Calu3 (cell line): Measurements from ENCODE around the gene DNER. TPM values are rescaled to one million over a fixed set of nuclear protein-coding genes. Genes with fewer than 3 reads are reported as not detected.
"Not testable (repeated sequence)": the region's sequence is repeated elsewhere in the genome, so short reads cannot be mapped to it uniquely, and the experiment has no call there.

Experiments
- BruUV-seq: library from RNA; stranded (reverse); fragments of 400-500 nt; replicated peaks from 2 replicates; lab custom pipeline; 2021; lab: Mats Ljungman, UMichigan
- CTCF ChIA-PET: fragments of 300-600 bp; sonication (Branson Sonifier 250); formaldehyde crosslinking; loops from one replicate; lab custom pipeline; 2022; ENCODE audit warnings: antibody characterized with exemption; lab: Charles Lee
- DNase-seq: peaks from one replicate; pipeline ENCODE4 v3.0.0; 2022
- H3K27ac Mint-ChIP-seq: one replicate; pipeline ENCODE4 v1.8.0; 2022; ENCODE audit warnings: mixed read lengths; ENCODE audit not compliant: unreplicated experiment
- H3K27me3 Mint-ChIP-seq: one replicate; pipeline ENCODE4 v1.8.0; 2022; ENCODE audit warnings: mixed read lengths; ENCODE audit not compliant: unreplicated experiment
- H3K36me3 Mint-ChIP-seq: one replicate; pipeline ENCODE4 v1.8.0; 2022; ENCODE audit warnings: mild to moderate bottlenecking, moderate library complexity, mixed read lengths; ENCODE audit not compliant: insufficient read depth, unreplicated experiment
- H3K4me1 Mint-ChIP-seq: one replicate; pipeline ENCODE4 v1.8.0; 2022; ENCODE audit warnings: mild to moderate bottlenecking, low read depth, mixed read lengths; ENCODE audit not compliant: unreplicated experiment
- H3K4me3 Mint-ChIP-seq: one replicate; pipeline ENCODE4 v1.8.0; 2022; ENCODE audit warnings: mild to moderate bottlenecking, low read depth, moderate library complexity, mixed read lengths; ENCODE audit not compliant: unreplicated experiment
- H3K9me3 Mint-ChIP-seq: one replicate; pipeline ENCODE4 v1.8.0; 2022; ENCODE audit warnings: low read depth, mixed read lengths; ENCODE audit not compliant: unreplicated experiment
- CTCF ChIP-seq: fragments of 200-600 bp; IDR thresholded peaks from one replicate; pipeline ENCODE4 v1.8.0; 2022; ENCODE audit warnings: antibody characterized with exemption; ENCODE audit not compliant: unreplicated experiment
- intact Hi-C: fragments of 100-400 bp; cut with micrococcal nuclease; formaldehyde crosslinking; loops from one replicate; pipeline ENCODE4 v1.10.0; 2022; ENCODE audit not compliant: unreplicated experiment
- total RNA-seq: library from RNA; stranded (reverse); gene quantifications from 2 replicates; pipeline ENCODE4 v1.2.3, GENCODE V29; 2022

The DNER gene
- total RNA-seq, 1 experiment from 2014 or later, result 1.1 TPM

- H3K4me1 Mint-ChIP-seq, result no peaks in the 10 kb centered on the region
- no peak for DNase-seq
- no peaks in the 10 kb centered on the region for H3K36me3 Mint-ChIP-seq
- no peak for TF ChIP-seq CTCF
- no peaks in the 10 kb centered on the region for H3K27me3 Mint-ChIP-seq
- no peak overlapping the region for H3K4me3 Mint-ChIP-seq
- H3K27ac Mint-ChIP-seq, result no peak overlapping the region
- CTCF ChIA-PET, result no interaction called here
- peaks cover 5% of the 10 kb centered on the region for H3K9me3 Mint-ChIP-seq
- no TSS peak for BruUV-seq
- intact Hi-C loops, result no loop called here
Observed at GRCh38 chr2:229376866-229377265, 337.5 kb downstream of the DNER start.

GRCh38 chr2:229375251-229375650 is 339.1 kb downstream of the DNER start:
- peaks cover 7% of the 10 kb centered on the region for H3K9me3 Mint-ChIP-seq
- CTCF ChIA-PET, result no interaction called here
- TF ChIP-seq CTCF, result no peak
- H3K4me1 Mint-ChIP-seq, result no peaks in the 10 kb centered on the region
- no peaks in the 10 kb centered on the region for H3K36me3 Mint-ChIP-seq
- no peak overlapping the region for H3K4me3 Mint-ChIP-seq
- no TSS peak for BruUV-seq
- no peak overlapping the region for H3K27ac Mint-ChIP-seq
- H3K27me3 Mint-ChIP-seq, result no peaks in the 10 kb centered on the region
- intact Hi-C loops, result no loop called here
- no peak for DNase-seq

- intact Hi-C loops, H3K27ac Mint-ChIP-seq: not testable (repeated sequence)
Observed at GRCh38 chr2:229373311-229373710, 341.0 kb downstream of the DNER start.

GRCh38 chr2:229372207-229372606 is 342.1 kb downstream of the DNER start:
- no peaks in the 10 kb centered on the region for H3K36me3 Mint-ChIP-seq
- intact Hi-C loops, result no loop called here
- no peak overlapping the region for H3K27ac Mint-ChIP-seq
- TF ChIP-seq CTCF, result no peak
- peaks cover 2% of the 10 kb centered on the region for H3K9me3 Mint-ChIP-seq
- H3K27me3 Mint-ChIP-seq, result no peaks in the 10 kb centered on the region
- CTCF ChIA-PET, result no interaction called here
- no peak for DNase-seq
- H3K4me1 Mint-ChIP-seq, result no peaks in the 10 kb centered on the region
- BruUV-seq, result no TSS peak
- H3K4me3 Mint-ChIP-seq, result no peak overlapping the region

More at GRCh38 chr2:229373311-229373710, 341.0 kb downstream of the DNER start:
- H3K36me3 Mint-ChIP-seq, H3K27me3 Mint-ChIP-seq, BruUV-seq, H3K4me3 Mint-ChIP-seq, H3K4me1 Mint-ChIP-seq, H3K9me3 Mint-ChIP-seq, DNase-seq, CTCF ChIA-PET: not testable (repeated sequence)

- intact Hi-C loops, result no loop called here
- Mint-ChIP-seq H3K27me3 (no peaks in the 10 kb centered on the region), H3K27ac (no peak overlapping the region), H3K4me3 (no peak overlapping the region), H3K36me3 (no peaks in the 10 kb centered on the region), H3K4me1 (no peaks in the 10 kb centered on the region), H3K9me3 (peaks cover 4% of the 10 kb centered on the region)
- no peak for TF ChIP-seq CTCF
- DNase-seq, result no peak
- BruUV-seq, result no TSS peak
- CTCF ChIA-PET, result no interaction called here
Observed at GRCh38 chr2:229371086-229371485, 343.3 kb downstream of the DNER start.
